Measurements from ENCODE around the gene C17orf100. TPM values are rescaled to one million over a fixed set of nuclear protein-coding genes. Genes with fewer than 3 reads are reported as not detected.

Gene C17orf100
- total and polyA plus RNA-seq, 2 of the 13 experiments (the other 11 are each of a cell fraction or from before 2014, with no cell fraction given): 3.6 to 8.7 TPM

GRCh38 chr17:6699997-6700947, 48.7 kb downstream of the C17orf100 start (continued):
- TF ChIP-seq ZNF331 (CRISPR knock-in tag; IDR thresholded peaks at IDR 0.05): peak; percentile 84
- no peak for TF ChIP-seq CERS6 (CRISPR knock-in tag; IDR thresholded peaks at IDR 0.05)
- peak; percentile 84; the same call in 1 of the 2 replicates for TF ChIP-seq JUND (CRISPR knock-in tag; IDR thresholded peaks at IDR 0.05)
- no peak for TF ChIP-seq ZNF674 (CRISPR knock-in tag; IDR thresholded peaks at IDR 0.05; ENCODE audit: low read depth)
- TF ChIP-seq ZNF407 (CRISPR knock-in tag; IDR thresholded peaks at IDR 0.05; ENCODE audit: not compliant biosample characterization): no peak
- no peak for TF ChIP-seq GMEB2 (CRISPR knock-in tag; IDR thresholded peaks at IDR 0.05; ENCODE audit: low read depth)
- no peak for TF ChIP-seq MAFF (IDR thresholded peaks at IDR 0.05; ENCODE audit: low read depth, low read length)
- TF ChIP-seq CC2D1A (CRISPR knock-in tag; IDR thresholded peaks at IDR 0.05): no peak
- no peak for TF ChIP-seq ZNF432 (CRISPR knock-in tag; IDR thresholded peaks at IDR 0.05; ENCODE audit: borderline replicate concordance)
- TF ChIP-seq ZNF552 (CRISPR knock-in tag; IDR thresholded peaks at IDR 0.05; ENCODE audit: borderline replicate concordance): no peak
- peak; percentile 94 for TF ChIP-seq KDM6A (CRISPR knock-in tag; IDR thresholded peaks at IDR 0.05; ENCODE audit: low read depth)
- TF ChIP-seq TBX2 (CRISPR knock-in tag; IDR thresholded peaks at IDR 0.05; ENCODE audit: borderline replicate concordance): peak; percentile 97
- TF ChIP-seq SRSF9 (IDR thresholded peaks at IDR 0.05; ENCODE audit: borderline replicate concordance, insufficient read depth, low read depth, low read length, poor library complexity, severe bottlenecking): no peak
- TF ChIP-seq KLF6 (CRISPR knock-in tag; IDR thresholded peaks at IDR 0.05): 0 out of 2 replicates have a peak, but pooled peaks have one; percentile 32
- peak; percentile 96 for TF ChIP-seq ZNF34 (CRISPR knock-in tag; IDR thresholded peaks at IDR 0.05; ENCODE audit: borderline replicate concordance)
- no peak for TF ChIP-seq ZNF598 (CRISPR knock-in tag; IDR thresholded peaks at IDR 0.05; ENCODE audit: borderline replicate concordance)
- TF ChIP-seq ZNF644 (CRISPR knock-in tag; IDR thresholded peaks at IDR 0.05; ENCODE audit: low read depth): no peak; the same call in 1 of the 2 replicates
- TF ChIP-seq ZNF614 (CRISPR knock-in tag; IDR thresholded peaks at IDR 0.05; ENCODE audit: borderline replicate concordance): peak; percentile 85
